Mucosa of descending colon (tissue), 3 donors: ENCODE results near the gene TDG. TPM values are rescaled to one million over a fixed set of nuclear protein-coding genes. Genes with fewer than 3 reads are reported as not detected.

Experiments
- ATAC-seq: fragments of 200-7000 bp; cut with Tn5 transposase; one replicate; pipeline ENCODE4 v1.9.1; 2020; ENCODE audit warnings: mild to moderate bottlenecking, moderate library complexity
- DNase-seq, 3 donors: peaks; one replicate each; pipeline ENCODE4 v3.0.0-alpha.2; 2020
- H3K36me3 ChIP-seq: fragments of 200-600 bp; one replicate; pipeline ENCODE4 v1.8.0; 2021; ENCODE audit warnings: low read depth, mild to moderate bottlenecking
- H3K4me1 ChIP-seq: fragments of 200-600 bp; one replicate; pipeline ENCODE4 v1.8.0; 2021; ENCODE audit warnings: low read depth, mild to moderate bottlenecking
- H3K4me3 ChIP-seq: fragments of 200-600 bp; one replicate; pipeline ENCODE4 v1.8.0; 2021; ENCODE audit warnings: mild to moderate bottlenecking
- H3K9me3 ChIP-seq: fragments of 200-600 bp; one replicate; pipeline ENCODE4 v1.8.0; 2021; ENCODE audit warnings: mild to moderate bottlenecking
- CTCF ChIP-seq: fragments of 200-600 bp; IDR thresholded peaks from one replicate; pipeline ENCODE4 v1.8.0; 2022; ENCODE audit warnings: antibody characterized with exemption, mild to moderate bottlenecking
- intact Hi-C, 2 donors: fragments of 100-400 bp; cut with DNase I in 1 of 2; cut with micrococcal nuclease in 1 of 2; formaldehyde crosslinking; loops; one replicate each; pipeline versions ENCODE4 v1.11.0 to v1.11.1; 2022; cut with DNase I, micrococcal nuclease
- long read RNA-seq, 2 donors: library from polyadenylated mRNA; unstranded; transcript quantifications; one replicate each; pipeline ENCODE4 v2.0.0, GENCODE V29; 2019 to 2021
- total RNA-seq, 3 donors: library from RNA; stranded (reverse); fragmentation: NEBNext Ultra II Directional in 2 of 3; extraction: Animal tissue kit (Norgen Biotek cat#: 25700) in 2 of 3; gene quantifications; one replicate each; pipeline versions ENCODE4 v1.2.1 to v1.2.4, GENCODE V29; 2021 to 2023
- donor health status: DM: no; HTN: no; CAD: no; lungs with moderate emphysema.
- donor health status: DM: no; HTN: no; CAD: no.
- donor health status: DM: no; HTN: yes; CAD: no.

Gene TDG
- 10 to 100 TPM; 23.5 to 29.2 (median 27.7) TPM for total RNA-seq
- long read RNA-seq, donor 1, transcript TDG-202 (10 exons, 3,251 nt), result major isoform, 6 of 15 reads
- long read RNA-seq, donor 1, partial matches to known transcripts, result 1 of 15 reads
- long read RNA-seq, donor 1, other reads (novel, unspliced or antisense), result 3 of 15 reads
- long read RNA-seq, donor 2, transcript TDG-208 (3 exons, 1,139 nt), result major isoform, 9 of 17 reads
- long read RNA-seq, donor 2, partial matches to known transcripts, result 2 of 17 reads
- long read RNA-seq, donor 2, other reads (novel, unspliced or antisense), result 2 of 17 reads

- intact Hi-C loops, result no loop called here
- no peaks in the 10 kb centered on the region for H3K36me3 ChIP-seq
- H3K4me3 ChIP-seq, result peak within 1 kb of the TSS; percentile 69
- peaks cover 8% of the 10 kb centered on the region for H3K4me1 ChIP-seq
- ATAC-seq (peak; percentile 99), DNase-seq (peak; percentile 97 to 99 (median 97))
- no peaks in the 10 kb centered on the region for H3K9me3 ChIP-seq
- TF ChIP-seq CTCF, result no peak
These were observed at the start of gene TDG for GRCh38 chr12:103965590-103966504. Gene TDG (plus strand): TSS chr12:103965872. CDS start chr12:103966038, 166 bp downstream.

- TF ChIP-seq CTCF, result no peak
- intact Hi-C loops, result no loop called here
- no peak for ATAC-seq
- no peak for DNase-seq
- H3K4me1 ChIP-seq, result no peaks in the 10 kb centered on the region
- H3K9me3 ChIP-seq, result no peaks in the 10 kb centered on the region
- no peaks in the 10 kb centered on the region for H3K36me3 ChIP-seq
- no peak overlapping the region for H3K4me3 ChIP-seq
These were observed 47.8 kb upstream of the TDG start for GRCh38 chr12:103917873-103918272.

DNA sequence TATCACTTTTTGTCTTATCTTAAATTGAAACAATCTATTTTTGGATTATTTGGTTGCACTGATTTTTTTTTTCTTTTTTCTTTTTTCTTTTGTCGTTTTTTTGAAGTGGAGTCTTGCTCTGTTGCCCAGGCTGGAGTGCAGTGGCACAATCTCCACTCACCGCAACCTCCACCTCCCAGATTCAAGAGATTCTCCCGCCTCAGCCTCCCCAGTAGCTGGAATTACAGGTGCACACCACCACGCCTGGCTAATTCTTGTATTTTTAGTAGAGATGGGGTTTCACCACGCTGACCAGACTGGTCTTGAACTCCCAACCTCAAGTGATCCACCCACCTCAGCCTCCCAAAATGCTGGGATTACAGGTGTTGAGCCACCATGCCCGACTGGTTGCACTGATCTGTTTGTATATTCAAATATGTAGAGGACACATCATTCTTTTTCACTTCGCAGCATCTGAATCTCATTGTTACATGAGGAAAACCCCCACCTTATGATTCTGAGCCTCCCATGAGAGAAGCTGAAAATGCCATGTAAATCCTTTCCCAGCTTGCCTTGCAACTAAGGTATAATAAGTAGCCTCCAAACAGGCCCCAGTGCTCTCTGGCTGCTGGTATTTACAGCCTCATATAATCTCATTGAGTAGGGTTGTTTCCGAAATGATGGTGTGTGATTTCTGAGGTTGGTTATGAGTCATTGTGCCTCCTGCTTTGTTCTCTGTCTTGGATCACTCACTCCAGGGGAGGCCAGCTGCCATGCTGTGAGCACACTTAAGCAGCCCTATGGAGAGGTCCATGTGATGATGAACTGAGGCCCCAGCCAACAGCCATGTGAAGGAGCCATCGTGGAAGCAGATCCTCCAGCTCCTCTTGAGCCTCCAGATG lies 40.7 kb upstream of the TDG start:
- H3K4me1 ChIP-seq, result peaks cover 4% of the 10 kb centered on the region
- DNase-seq (no peak), ATAC-seq (no peak)
- TF ChIP-seq CTCF, result no peak
- intact Hi-C loops, result no loop called here
- H3K4me3 ChIP-seq, result no peak overlapping the region
- no peaks in the 10 kb centered on the region for H3K36me3 ChIP-seq
- no peaks in the 10 kb centered on the region for H3K9me3 ChIP-seq

DNA sequence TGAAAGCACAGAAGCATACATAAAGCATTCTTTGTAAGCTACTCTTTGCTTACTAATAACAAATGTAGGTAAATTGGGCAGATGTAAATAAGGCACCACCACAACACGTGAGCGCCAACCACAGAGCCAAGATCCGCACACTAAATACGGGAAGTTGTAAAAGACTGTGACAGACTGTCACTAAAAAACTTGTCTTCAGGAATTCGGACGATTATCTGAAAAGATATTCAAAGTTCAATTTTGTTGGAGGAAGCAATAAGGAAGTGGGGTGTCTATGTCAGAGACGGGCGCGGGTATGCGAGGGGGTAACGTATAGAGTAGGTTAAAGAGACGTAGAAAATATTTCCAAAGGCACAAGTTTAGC lies 37.0 kb upstream of the TDG start:
- DNase-seq (peak; percentile 60 to 70 (median 69)), ATAC-seq (no peak)
- H3K36me3 ChIP-seq, result no peaks in the 10 kb centered on the region
- TF ChIP-seq CTCF, result no peak
- peaks cover 18% of the 10 kb centered on the region for H3K4me1 ChIP-seq
- H3K4me3 ChIP-seq, result peak overlapping the region; percentile 58
- intact Hi-C loops, result no loop called here
- no peaks in the 10 kb centered on the region for H3K9me3 ChIP-seq

DNA sequence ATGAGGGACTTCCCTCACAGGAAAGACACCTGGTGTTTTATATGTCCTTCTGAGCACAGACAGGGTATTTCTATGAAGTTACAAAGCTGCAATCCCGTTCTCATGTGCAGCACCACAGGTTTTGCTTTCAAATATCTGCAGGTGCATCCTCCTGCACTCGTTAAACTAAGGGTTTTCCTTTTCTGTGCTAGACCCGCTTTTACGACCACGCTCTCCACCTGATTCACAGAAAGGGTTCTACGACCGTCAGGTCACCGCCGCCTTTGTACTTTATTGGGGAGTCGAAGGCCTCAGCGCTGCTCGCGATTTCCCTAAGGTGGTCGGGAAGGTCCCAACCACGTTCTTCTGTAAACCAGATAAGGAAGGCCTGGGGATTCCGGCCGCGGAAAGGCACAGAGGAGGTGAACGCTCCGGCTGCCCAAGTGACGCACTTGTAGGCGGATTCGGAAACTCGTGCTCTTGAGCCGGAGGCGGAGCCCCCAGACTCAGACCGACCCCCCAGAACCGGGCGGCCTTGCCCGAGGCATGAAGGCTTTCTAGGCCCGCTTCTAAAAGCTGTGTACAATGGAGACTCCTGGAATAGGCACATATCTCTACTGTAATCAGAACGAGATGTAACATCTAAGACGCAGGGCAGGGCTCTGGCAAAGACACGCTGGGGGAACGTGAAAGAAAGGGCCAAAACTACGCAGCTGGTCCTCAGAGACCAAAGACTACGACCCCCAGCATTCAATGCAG lies 36.5 kb upstream of the TDG start:
- DNase-seq (peak; percentile 82 to 91 (median 89)), ATAC-seq (peak; percentile 64)
- Histone ChIP-seq H3K4me3 (peak overlapping the region; percentile 58), H3K9me3 (no peaks in the 10 kb centered on the region), H3K4me1 (peaks cover 18% of the 10 kb centered on the region), H3K36me3 (no peaks in the 10 kb centered on the region)
- no peak for TF ChIP-seq CTCF
- intact Hi-C loops, result no loop called here
